ENCODE data around the gene KIF13A.
"Not testable (repeated sequence)": the region's sequence is repeated elsewhere in the genome, so short reads cannot be mapped to it uniquely, and the experiment has no call there.

KIF13A gene

DNA sequence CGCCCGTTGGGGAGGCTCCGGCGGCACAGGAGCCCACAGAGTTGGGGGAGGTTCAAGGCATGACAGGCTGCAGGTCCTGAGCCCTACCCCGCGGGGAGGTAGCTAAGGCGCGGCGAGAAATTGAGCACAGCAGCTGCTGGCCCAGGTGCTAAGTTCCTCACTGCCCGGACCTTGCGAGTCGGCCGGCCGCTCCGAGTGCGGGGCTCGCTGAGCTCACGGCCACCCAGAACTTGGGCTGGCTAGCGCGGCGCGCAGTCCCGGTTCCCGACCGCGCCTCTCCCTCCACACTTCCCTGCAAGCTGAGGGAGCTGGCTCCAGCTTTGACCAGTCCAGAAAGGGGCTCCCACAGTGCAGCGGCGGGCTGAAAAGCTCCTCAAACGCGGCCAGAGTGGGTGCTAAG lies 23.9 kb upstream of the KIF13A start:
- no peaks in the 10 kb centered on the region for H3K36me3 ChIP-seq (replicated peaks; ENCODE audit: insufficient read depth, low read length)
- no peaks in the 10 kb centered on the region for H4K20me1 ChIP-seq (ENCODE audit: insufficient read depth, low read length)
- no peaks in the 10 kb centered on the region for H3K79me2 ChIP-seq (ENCODE audit: low read length)
- DNase-seq = no peak
- no peaks in the 10 kb centered on the region for H3F3A ChIP-seq (ENCODE audit: insufficient read depth, low read length)
- H3K27me3 ChIP-seq (replicated peaks; ENCODE audit: insufficient read depth, low read length) = no peaks in the 10 kb centered on the region
- H3K4me1 ChIP-seq (ENCODE audit: low read length) = no peaks in the 10 kb centered on the region
- H3K4me3 ChIP-seq (ENCODE audit: low read length) = no peak overlapping the region
- H3K27ac ChIP-seq (ENCODE audit: low read length) = no peak overlapping the region
- no peak overlapping the region for H3K9ac ChIP-seq (ENCODE audit: low read length)
- no peak overlapping the region for H3K4me2 ChIP-seq (ENCODE audit: low read depth, low read length)
- no peaks in the 10 kb centered on the region for H3K9me3 ChIP-seq (replicated peaks; ENCODE audit: insufficient read depth, low read length)
- no peak overlapping the region for H2AFZ ChIP-seq (ENCODE audit: low read length)
- TF ChIP-seq EZH2phosphoT487 (IDR thresholded peaks at IDR 0.05; ENCODE audit: low read length) = no peak
- TF ChIP-seq EZH2 (optimal IDR thresholded peaks at IDR 0.05; ENCODE audit: low read depth, low read length) = no peak
- TF ChIP-seq, protein P1, sequence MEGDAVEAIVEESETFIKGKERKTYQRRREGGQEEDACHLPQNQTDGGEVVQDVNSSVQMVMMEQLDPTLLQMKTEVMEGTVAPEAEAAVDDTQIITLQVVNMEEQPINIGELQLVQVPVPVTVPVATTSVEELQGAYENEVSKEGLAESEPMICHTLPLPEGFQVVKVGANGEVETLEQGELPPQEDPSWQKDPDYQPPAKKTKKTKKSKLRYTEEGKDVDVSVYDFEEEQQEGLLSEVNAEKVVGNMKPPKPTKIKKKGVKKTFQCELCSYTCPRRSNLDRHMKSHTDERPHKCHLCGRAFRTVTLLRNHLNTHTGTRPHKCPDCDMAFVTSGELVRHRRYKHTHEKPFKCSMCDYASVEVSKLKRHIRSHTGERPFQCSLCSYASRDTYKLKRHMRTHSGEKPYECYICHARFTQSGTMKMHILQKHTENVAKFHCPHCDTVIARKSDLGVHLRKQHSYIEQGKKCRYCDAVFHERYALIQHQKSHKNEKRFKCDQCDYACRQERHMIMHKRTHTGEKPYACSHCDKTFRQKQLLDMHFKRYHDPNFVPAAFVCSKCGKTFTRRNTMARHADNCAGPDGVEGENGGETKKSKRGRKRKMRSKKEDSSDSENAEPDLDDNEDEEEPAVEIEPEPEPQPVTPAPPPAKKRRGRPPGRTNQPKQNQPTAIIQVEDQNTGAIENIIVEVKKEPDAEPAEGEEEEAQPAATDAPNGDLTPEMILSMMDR (IDR thresholded peaks at IDR 0.05; ENCODE audit: low read length) = no peak
- H3K9me2 ChIP-seq (replicated peaks; ENCODE audit: insufficient read depth, low read length) = no peaks in the 10 kb centered on the region

- not testable (repeated sequence) for H2AFZ ChIP-seq (ENCODE audit: low read length); H3K9ac ChIP-seq (ENCODE audit: low read length); H3F3A ChIP-seq (ENCODE audit: insufficient read depth, low read length); H3K27me3 ChIP-seq (replicated peaks; ENCODE audit: insufficient read depth, low read length); H3K79me2 ChIP-seq (ENCODE audit: low read length); H3K36me3 ChIP-seq (replicated peaks; ENCODE audit: insufficient read depth, low read length); H3K27ac ChIP-seq (ENCODE audit: low read length); H3K9me3 ChIP-seq (replicated peaks; ENCODE audit: insufficient read depth, low read length); DNase-seq; H3K9me2 ChIP-seq (replicated peaks; ENCODE audit: insufficient read depth, low read length); H3K4me2 ChIP-seq (ENCODE audit: low read depth, low read length); H3K4me3 ChIP-seq (ENCODE audit: low read length); H3K4me1 ChIP-seq (ENCODE audit: low read length); H4K20me1 ChIP-seq (ENCODE audit: insufficient read depth, low read length)
Measured at GRCh38 chr6:18010540-18010939, 23.1 kb upstream of the KIF13A start.

GRCh38 chr6:18004256-18004985 lies 17.0 kb upstream of the KIF13A start:
- Histone ChIP-seq H3K79me2 (ENCODE audit: low read length) (no peaks in the 10 kb centered on the region), H3K9me2 (replicated peaks; ENCODE audit: insufficient read depth, low read length) (no peaks in the 10 kb centered on the region), H4K20me1 (ENCODE audit: insufficient read depth, low read length) (no peaks in the 10 kb centered on the region), H3K9ac (ENCODE audit: low read length) (no peak overlapping the region), H2AFZ (ENCODE audit: low read length) (no peak overlapping the region), H3K36me3 (replicated peaks; ENCODE audit: insufficient read depth, low read length) (no peaks in the 10 kb centered on the region), H3K27ac (ENCODE audit: low read length) (no peak overlapping the region), H3F3A (ENCODE audit: insufficient read depth, low read length) (no peaks in the 10 kb centered on the region), H3K27me3 (replicated peaks; ENCODE audit: insufficient read depth, low read length) (no peaks in the 10 kb centered on the region), H3K9me3 (replicated peaks; ENCODE audit: insufficient read depth, low read length) (no peaks in the 10 kb centered on the region), H3K4me3 (ENCODE audit: low read length) (no peak overlapping the region), H3K4me1 (ENCODE audit: low read length) (no peaks in the 10 kb centered on the region), H3K4me2 (ENCODE audit: low read depth, low read length) (no peak overlapping the region)
- no peak for TF ChIP-seq EZH2phosphoT487 (IDR thresholded peaks at IDR 0.05; ENCODE audit: low read length)
- TF ChIP-seq EZH2 (optimal IDR thresholded peaks at IDR 0.05; ENCODE audit: low read depth, low read length) = no peak
- no peak for DNase-seq

DNA sequence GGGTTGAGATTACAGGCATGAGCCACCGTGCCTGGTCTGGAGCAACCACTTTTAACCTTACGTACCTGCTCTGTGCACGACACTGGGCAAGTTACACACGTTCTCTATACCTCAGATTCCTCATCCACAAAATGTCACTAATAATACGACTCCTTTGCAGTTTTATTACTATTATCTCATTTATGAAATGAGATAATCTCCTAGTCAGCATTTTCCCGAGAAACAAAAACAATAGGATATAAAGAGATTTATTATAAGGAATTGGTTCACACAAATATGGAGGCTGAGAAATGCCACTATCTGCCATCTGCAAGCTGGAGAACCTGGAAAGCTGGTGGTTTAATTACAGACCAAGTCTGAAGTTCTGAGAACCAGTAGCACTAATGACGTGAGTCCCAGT lies 12.0 kb upstream of the KIF13A start:
- Histone ChIP-seq H3K4me2 (ENCODE audit: low read depth, low read length) (no peak overlapping the region), H3K9me3 (replicated peaks; ENCODE audit: insufficient read depth, low read length) (no peaks in the 10 kb centered on the region), H3K79me2 (ENCODE audit: low read length) (no peaks in the 10 kb centered on the region), H3K9me2 (replicated peaks; ENCODE audit: insufficient read depth, low read length) (no peaks in the 10 kb centered on the region), H3K4me1 (ENCODE audit: low read length) (no peaks in the 10 kb centered on the region), H3K4me3 (ENCODE audit: low read length) (no peak overlapping the region), H3K9ac (ENCODE audit: low read length) (no peak overlapping the region), H3K27me3 (replicated peaks; ENCODE audit: insufficient read depth, low read length) (no peaks in the 10 kb centered on the region), H4K20me1 (ENCODE audit: insufficient read depth, low read length) (no peaks in the 10 kb centered on the region), H3K27ac (ENCODE audit: low read length) (no peak overlapping the region), H3K36me3 (replicated peaks; ENCODE audit: insufficient read depth, low read length) (no peaks in the 10 kb centered on the region), H3F3A (ENCODE audit: insufficient read depth, low read length) (no peaks in the 10 kb centered on the region), H2AFZ (ENCODE audit: low read length) (no peak overlapping the region)
- TF ChIP-seq EZH2phosphoT487 (IDR thresholded peaks at IDR 0.05; ENCODE audit: low read length) (no peak), EZH2 (optimal IDR thresholded peaks at IDR 0.05; ENCODE audit: low read depth, low read length) (no peak)
- TF ChIP-seq, protein P1 (IDR thresholded peaks at IDR 0.05; ENCODE audit: low read length) = no peak
- DNase-seq = no peak

Data from MM.1S (cell line).